BE2C (cell line): ENCODE results near the gene CUEDC2.

Experiments
- DNase-seq: peaks from one replicate; pipeline ENCODE4 v3.0.0-alpha.2; 2020
- H3K27me3 ChIP-seq: fragments of 250-450 bp; sonication (Bioruptor Pico); 2 replicates; pipeline ENCODE4 v1.5.1; 2020; ENCODE audit warnings: mild to moderate bottlenecking
- H3K36me3 ChIP-seq: fragments of 250-450 bp; sonication (Bioruptor Pico); 2 replicates; pipeline ENCODE4 v1.5.1; 2020; ENCODE audit warnings: mild to moderate bottlenecking
- H3K4me1 ChIP-seq: fragments of 250-450 bp; sonication (Bioruptor Pico); 2 replicates; pipeline ENCODE4 v1.5.1; 2020
- H3K4me3 ChIP-seq: 2 replicates; pipeline ENCODE4 v1.5.1; 2011; ENCODE audit warnings: low read depth, low read length
- H3K9me3 ChIP-seq: fragments of 250-450 bp; sonication (Bioruptor Pico); 2 replicates; pipeline ENCODE4 v1.5.1; 2020
- CTCF ChIP-seq: IDR thresholded peaks from 2 replicates; pipeline ENCODE4 v1.5.1; 2012; ENCODE audit warnings: mild to moderate bottlenecking, low read depth, low read length

The CUEDC2 gene

DNA sequence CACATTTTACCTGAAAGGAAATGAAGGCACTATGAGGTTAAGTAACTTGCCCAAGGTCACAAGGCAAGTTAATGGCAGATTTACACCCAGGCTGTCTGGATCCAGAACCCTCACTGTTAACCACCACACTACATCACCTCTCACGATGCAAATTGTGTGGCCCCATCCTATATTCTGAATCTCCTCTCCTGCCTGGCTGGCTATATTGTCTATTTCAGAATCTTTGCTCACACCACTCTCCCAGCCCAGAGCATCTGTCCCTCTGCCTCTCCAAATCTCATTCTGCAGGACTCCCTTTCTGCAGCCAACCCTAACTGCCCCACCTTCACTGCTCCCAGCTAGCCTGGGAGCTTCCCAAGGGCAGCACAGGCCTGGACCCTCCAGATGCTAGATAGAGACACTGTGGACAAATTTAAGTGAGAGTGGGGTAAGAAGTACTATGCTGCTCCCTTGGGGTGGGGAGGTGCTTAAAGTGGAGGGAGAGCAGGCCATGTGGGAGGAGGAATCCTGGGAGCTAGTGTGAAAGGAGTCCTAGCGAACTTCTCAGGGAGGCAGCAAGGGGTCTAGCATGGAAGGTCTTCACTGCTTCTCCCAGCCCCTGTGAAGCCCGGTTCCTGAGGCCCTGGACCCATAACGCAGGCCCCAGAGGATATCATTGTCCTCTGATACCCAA, 786 bp downstream of the CUEDC2 start:
- DNase-seq: no peak
- Histone ChIP-seq H3K4me1 (no peaks in the 10 kb centered on the region), H3K27me3 (no peaks in the 10 kb centered on the region), H3K9me3 (no peaks in the 10 kb centered on the region), H3K36me3 (no peaks in the 10 kb centered on the region), H3K4me3 (peak overlapping the region; percentile 91)
- no peak for TF ChIP-seq CTCF

- no peak for TF ChIP-seq CTCF
- no peak for DNase-seq
- H3K9me3 ChIP-seq: no peaks in the 10 kb centered on the region
- no peaks in the 10 kb centered on the region for H3K36me3 ChIP-seq
- H3K4me3 ChIP-seq: no peak overlapping the region
- no peaks in the 10 kb centered on the region for H3K4me1 ChIP-seq
- H3K27me3 ChIP-seq: no peaks in the 10 kb centered on the region
These were observed 2.9 kb downstream of the CUEDC2 start for GRCh38 chr10:102429468-102429867.

DNA sequence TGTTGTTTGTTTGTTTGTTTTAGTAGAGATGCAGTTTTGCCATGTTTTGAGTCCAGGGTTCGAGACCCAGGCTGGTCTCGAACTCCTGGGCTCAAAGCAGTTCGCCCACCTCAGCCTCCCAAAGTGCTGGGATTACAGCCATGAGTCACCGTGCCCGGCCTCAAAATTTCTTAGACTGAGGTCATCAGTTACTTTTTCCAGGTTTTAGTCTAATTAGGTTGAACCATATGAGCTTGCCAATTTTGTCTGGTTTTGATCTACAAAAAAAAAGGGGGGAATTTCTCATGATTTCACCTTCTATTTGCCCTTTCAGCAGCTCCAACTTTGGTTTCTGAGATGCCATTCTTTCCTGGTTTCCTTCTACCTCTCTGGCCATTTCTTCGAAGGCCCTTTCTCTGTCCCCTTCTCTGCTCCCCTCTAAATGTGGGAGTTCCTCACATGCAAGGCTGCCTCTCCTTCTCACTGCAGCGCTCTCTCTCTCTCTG, 5.5 kb downstream of the CUEDC2 start:
- TF ChIP-seq CTCF: no peak
- no peak for DNase-seq
- Histone ChIP-seq H3K36me3 (peaks cover 12% of the 10 kb centered on the region), H3K4me3 (no peak overlapping the region), H3K27me3 (no peaks in the 10 kb centered on the region), H3K4me1 (no peaks in the 10 kb centered on the region), H3K9me3 (no peaks in the 10 kb centered on the region)

DNA sequence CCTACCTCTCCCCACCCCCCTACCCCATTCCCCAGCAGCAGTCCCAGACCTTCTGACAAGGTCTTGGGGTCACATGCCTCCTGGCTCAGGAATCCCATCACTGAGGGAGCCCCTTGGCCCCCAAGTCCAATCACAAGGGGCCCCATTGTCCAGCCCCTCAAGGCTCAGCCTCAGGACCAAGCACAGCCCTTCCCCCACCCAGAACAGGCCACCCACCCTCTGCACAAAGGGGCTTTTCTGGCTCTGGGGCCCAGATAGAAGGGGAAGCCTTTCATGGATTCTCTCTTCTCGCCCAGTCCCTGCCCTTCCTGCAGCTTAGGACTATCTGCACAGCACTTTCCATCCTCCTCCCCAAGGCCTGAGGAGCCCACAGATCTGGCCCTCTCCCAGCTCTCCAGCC, 6.9 kb downstream of the CUEDC2 start:
- peaks cover 12% of the 10 kb centered on the region for H3K36me3 ChIP-seq
- no peak for TF ChIP-seq CTCF

DNA sequence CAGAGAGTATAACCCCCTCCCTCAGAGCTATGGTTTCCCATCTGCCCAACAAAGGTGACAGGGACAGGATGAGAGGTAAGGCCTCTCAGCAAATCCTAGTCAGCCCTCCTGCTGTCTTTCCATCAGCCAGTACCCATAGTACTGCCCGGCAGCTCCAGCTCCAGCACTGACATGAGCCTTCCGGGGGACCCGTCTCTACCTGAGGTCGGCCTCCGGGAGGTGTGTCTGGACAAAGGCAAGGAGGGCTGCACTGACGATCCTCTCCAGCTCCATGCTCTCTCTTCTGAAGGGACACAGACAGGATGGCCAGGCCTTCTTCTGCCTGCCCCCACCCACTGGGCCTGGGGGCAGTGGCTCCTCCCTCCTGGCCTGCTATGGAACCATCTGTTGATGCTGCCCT, 7.5 kb downstream of the CUEDC2 start:
- Histone ChIP-seq H3K27me3 (no peaks in the 10 kb centered on the region), H3K4me3 (no peak overlapping the region), H3K4me1 (peaks cover 2% of the 10 kb centered on the region; the same call in 1 of the 2 replicates), H3K9me3 (no peaks in the 10 kb centered on the region), H3K36me3 (peaks cover 12% of the 10 kb centered on the region)
- TF ChIP-seq CTCF: no peak
- DNase-seq: no peak

More for the DNA sequence above, 6.9 kb downstream of the CUEDC2 start:
- H3K9me3 ChIP-seq: no peaks in the 10 kb centered on the region
- no peaks in the 10 kb centered on the region for H3K4me1 ChIP-seq
- DNase-seq: no peak
- no peaks in the 10 kb centered on the region for H3K27me3 ChIP-seq
- no peak overlapping the region for H3K4me3 ChIP-seq

DNA sequence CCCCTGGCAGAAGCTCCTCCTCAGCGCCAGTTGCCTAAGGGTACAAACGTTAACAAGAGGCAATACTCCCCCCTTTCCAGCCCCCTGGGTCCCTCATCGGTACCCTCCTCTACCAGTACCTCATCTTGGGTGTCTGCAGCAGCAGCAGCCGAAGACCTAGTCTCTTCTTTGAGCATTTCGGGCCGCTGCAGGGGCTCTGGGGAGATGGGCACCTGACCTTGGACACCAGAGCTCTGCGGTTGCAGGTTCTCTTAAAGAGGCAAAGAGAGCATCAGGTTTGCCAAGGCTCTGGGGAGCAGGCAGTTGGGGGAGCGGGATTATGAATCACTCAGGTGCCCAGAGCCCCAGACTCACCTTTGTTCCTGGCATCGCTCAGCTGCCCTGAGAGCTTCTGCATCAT, 8.2 kb downstream of the CUEDC2 start:
- no peaks in the 10 kb centered on the region for H3K27me3 ChIP-seq
- no peak overlapping the region for H3K4me3 ChIP-seq
- H3K9me3 ChIP-seq: no peaks in the 10 kb centered on the region
- H3K36me3 ChIP-seq: peaks cover 12% of the 10 kb centered on the region
- no peak for TF ChIP-seq CTCF
- peaks cover 2% of the 10 kb centered on the region; the same call in 1 of the 2 replicates for H3K4me1 ChIP-seq
- DNase-seq: no peak
